ENCODE measurements around the gene PARD3B.

Gene PARD3B

GRCh38 chr2:204986641-204987040 is 441.4 kb downstream of the PARD3B start:
- no peak for DNase-seq (ENCODE audit: extremely low read depth in 1 of 2, low read depth in 1 of 2)

DNA sequence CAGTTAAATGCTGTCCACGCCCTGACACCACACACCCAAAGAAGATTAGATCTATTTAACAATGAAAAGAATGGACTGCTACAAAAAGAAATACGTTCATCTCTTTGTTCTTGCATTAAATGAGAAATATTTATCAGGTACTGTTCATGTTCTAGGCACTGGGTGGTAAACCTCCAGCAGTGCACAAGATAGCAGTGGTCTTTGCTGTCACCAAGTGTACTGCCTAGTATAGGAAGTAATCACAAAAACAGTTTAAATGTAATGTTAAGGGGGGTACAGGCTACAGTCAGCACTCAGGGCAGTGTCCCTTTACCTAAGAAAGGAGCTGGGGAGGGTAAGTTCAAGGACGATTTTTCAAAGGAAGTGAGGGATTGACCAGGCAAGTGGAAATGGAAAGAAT is 443.6 kb downstream of the PARD3B start:
- DNase-seq (ENCODE audit: extremely low read depth in 1 of 2, low read depth in 1 of 2) = no peak

DNA sequence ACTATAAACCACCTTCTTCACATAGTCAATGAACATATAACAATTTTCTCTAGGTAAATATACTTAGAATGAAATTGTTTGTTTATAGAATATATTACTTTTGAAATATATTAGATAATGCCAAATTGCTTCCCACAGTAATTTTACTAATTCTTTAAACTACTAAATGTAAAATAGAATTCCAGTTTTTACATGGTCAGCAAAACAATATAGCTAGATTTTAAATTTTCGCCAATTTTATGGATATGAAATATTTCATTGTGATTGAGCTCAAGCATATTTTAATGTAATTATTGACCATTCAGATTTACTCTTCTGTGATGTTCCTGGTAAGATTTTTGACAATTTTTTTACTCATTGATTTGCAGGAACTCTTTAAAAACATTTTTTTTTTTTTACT is 444.6 kb downstream of the PARD3B start:
- no peak for DNase-seq (ENCODE audit: extremely low read depth in 1 of 2, low read depth in 1 of 2)

GRCh38 chr2:205001300-205001966 is 456.2 kb downstream of the PARD3B start:
- DNase-seq (ENCODE audit: extremely low read depth in 1 of 2, low read depth in 1 of 2) = no peak

DNA sequence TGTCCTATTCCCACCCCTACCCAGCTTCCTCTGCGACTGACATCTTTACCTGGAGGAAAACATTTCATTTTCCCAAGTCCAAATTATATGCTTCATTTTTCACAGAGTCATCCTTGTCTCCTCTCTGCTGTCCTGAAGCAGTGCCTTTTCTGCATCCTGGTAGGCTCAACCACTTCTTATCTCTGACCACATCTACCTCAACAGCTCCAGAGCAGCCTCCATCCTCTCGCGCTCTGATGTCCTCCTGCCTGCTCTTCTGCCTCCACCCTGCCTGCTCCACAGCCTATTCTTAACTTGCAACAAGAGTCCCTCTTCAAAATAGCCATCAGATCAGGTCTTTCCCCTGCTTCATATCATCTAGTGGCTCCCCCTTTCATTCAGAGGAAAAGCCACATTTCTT is 457.1 kb downstream of the PARD3B start:
- DNase-seq (ENCODE audit: extremely low read depth in 1 of 2, low read depth in 1 of 2) = no peak

GRCh38 chr2:205003288-205003687 is 458.0 kb downstream of the PARD3B start:
- no peak for DNase-seq (ENCODE audit: extremely low read depth in 1 of 2, low read depth in 1 of 2)

GRCh38 chr2:205010196-205010595 is 464.9 kb downstream of the PARD3B start:
- DNase-seq (ENCODE audit: extremely low read depth in 1 of 2, low read depth in 1 of 2) = no peak

DNA sequence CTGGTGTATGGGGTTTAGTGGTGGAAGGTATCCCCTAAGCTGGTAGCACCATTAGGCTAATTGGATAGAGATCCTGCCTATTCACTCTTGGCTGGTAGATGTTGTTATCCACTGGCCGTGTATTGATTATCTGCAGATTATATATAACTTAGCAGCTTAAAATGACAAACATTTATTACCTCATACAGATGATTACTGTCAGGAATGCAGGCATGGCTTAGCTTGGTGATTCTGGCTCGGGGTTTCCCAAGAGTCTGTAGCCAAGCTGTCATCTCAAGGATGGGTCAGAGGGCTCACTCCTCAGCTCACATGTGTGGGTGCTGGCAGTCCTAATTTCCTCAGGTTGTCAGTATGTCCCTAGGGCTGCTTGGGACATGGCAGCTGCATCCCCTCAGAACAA is 465.8 kb downstream of the PARD3B start:
- no peak for DNase-seq (ENCODE audit: extremely low read depth in 1 of 2, low read depth in 1 of 2)

GRCh38 chr2:205012961-205013360 is 467.7 kb downstream of the PARD3B start:
- no peak for DNase-seq (ENCODE audit: extremely low read depth in 1 of 2, low read depth in 1 of 2)

DNA sequence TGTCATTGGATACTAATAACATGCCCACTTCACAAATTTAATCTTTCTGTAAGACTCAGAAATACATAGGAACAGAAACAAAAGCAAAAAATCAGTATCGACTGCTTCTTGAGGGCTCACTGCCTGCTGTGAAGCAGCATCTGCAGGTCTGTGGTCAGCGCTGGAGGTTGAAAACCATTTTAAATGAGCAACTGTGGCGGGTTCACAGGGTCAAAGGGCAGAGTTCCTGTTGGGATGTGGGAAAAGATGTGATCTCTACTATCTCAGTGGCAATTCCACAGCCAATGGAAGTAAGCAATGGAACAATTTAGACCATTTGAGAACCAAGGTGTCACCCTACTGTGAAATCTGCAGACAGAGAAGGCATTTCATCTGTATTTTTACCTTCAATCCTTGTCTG is 468.3 kb downstream of the PARD3B start:
- DNase-seq (ENCODE audit: extremely low read depth in 1 of 2, low read depth in 1 of 2) = no peak

DNA sequence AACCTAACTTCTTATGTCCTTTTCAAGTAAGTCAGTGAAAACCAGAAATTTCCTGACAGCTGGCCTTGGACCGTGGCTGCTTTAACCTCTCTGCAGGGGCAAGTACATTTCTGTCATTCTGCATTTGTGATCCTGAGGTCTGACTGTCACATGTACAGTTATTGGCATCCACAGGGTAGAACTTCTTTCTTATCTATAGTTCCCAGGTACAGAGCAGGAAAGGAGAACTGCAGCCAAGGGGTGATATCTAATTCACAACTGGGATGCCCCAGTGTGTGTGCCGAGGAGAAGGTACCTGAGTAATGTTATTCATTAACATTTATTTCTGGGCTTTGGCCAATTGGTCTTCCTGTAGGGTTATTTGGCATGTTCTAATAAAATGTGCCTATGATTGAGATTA is 468.9 kb downstream of the PARD3B start:
- DNase-seq (ENCODE audit: extremely low read depth in 1 of 2, low read depth in 1 of 2) = no peak

DNA sequence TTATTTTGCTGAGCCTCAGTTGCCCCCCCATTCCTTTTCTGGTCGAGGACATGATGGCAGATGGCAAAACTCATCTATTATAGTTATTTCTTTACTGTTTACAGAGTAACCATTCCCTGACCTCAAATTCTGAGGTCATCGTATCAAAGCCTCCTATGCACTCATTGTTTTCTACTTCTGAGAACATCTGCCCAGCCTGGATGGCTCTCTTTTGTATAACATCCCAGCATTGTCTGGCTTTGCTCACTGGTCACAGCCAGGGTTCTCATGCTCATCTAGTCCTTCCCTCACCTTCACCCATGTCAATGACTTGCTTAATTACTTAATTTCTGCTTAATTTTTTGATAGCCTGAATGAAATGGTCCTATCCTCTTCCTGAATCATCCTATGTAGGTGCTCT is 472.1 kb downstream of the PARD3B start:
- no peak for DNase-seq (ENCODE audit: extremely low read depth in 1 of 2, low read depth in 1 of 2)

- no peak for DNase-seq (ENCODE audit: extremely low read depth in 1 of 2, low read depth in 1 of 2)
Measured at GRCh38 chr2:205017912-205018311, 472.6 kb downstream of the PARD3B start.

DNA sequence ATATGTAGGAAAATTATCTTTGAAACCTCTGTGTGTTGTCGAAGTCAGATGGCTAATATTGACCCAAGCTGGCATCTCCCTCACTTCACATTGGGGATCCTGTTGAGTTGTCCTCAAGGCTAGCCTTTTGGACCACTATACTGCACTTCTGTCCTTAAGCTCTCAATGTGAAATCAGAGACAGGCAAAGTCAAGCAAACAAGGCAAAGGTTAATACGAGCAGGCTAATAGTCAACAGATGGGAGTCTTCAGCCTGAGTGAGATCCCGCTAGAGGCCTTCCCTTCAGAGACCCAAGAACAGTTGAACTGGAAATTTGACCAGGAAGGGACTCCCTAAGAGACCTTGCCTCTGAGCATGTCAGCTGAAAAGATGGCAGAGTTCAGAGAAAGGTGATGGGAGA is 475.4 kb downstream of the PARD3B start:
- DNase-seq (ENCODE audit: extremely low read depth in 1 of 2, low read depth in 1 of 2) = no peak

DNA sequence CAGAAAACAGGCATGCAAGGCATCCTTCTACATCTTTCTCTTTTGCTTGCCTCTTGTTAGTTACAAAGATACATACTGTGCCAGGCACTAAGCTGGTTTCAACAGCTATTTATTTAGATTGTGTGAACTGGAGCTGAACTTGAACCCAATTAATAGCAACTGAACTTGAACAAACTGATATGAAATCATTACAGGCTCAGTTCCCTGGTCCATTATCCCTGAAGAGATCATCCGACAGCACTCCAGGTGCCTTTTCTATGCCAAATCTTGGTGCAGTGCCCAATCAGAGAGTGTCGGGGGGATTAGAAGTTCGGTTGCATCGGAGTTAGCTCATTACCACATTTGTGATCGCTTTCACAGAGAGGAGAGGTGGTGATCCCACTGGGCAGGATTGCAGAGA is 477.6 kb downstream of the PARD3B start:
- DNase-seq (ENCODE audit: extremely low read depth in 1 of 2, low read depth in 1 of 2) = no peak

DNA sequence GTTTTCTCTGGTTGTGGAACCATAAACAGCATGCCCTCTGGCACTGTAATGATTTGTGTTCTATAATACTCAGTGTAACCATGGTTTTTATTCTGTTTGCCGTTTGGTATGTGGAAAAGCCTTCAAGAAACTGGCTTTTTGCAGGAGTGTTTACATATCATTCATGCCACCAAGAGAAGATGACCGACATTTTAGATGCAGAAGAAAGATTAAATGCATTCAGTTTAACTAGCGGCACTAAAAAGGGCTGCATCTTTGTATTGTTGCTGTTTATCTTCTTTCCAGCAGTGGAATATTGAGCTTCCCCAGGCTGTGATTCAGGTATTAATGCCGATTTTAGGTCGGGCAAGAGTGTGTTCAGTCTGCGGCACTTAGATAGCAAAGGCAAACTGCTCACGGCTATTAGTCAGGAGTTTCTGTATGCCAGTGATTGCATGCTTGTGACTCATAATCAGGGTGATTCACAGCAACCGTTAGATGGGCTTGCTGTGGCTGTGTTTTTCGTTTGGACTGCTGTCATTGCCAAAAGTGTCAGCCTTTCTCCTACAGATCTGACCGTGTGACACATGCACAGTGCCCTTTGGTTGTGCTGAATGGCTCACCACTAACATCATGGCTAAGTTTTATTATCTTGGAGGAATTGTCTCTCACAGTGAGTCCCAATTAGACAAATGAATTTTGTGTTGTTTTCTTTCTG is 479.7 kb downstream of the PARD3B start:
- DNase-seq (ENCODE audit: extremely low read depth in 1 of 2, low read depth in 1 of 2) = peak in 1 of 2 donors; percentile 37

DNA sequence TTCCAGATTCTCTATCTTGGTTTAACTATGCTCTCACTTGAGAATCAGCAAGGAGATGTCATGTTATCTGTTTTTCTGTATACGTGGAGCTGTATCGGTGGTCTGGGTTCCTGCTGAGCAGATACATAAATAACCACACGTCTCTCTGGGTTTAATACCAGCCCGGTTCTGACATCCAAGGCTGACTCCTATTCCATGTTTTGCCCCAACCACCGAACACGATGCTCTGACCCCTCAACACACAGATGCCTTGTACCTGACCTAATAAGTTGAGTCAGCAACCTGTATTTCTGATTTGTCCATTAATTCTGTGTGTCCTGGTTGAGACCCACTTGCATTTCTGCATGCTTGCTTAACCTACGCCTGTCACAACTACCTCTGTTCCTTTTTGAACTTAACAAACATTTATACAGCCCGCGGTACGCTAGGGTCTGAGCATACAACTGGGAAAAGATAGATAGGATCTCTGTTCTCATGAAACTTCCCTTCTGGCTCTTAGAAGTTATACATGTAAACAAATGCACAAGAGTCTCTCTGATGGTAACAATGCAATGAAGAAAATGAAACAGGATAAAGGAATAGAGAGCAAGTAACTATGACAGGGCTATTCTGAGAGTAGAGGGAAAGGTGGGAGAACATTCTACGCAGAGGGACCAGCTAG is 480.4 kb downstream of the PARD3B start:
- DNase-seq (ENCODE audit: extremely low read depth in 1 of 2, low read depth in 1 of 2) = no peak

DNA sequence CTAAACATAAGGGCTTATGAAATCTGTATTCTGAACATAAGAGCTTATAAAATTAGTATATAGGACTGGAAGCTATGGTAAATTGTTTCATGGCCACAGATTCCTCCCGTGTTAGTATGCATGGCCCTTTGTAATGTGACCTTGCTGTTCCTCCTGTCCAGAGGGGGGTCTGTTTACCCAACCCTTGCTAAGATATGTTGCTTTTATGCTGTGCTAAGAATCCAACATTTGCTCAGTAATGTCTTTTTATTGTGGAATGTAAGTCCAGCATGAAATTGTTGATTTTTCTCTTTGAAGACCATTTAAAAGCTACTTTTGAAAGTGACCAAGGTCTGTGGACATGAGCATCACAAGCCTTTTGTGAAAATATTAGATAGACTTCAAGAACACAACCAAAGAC is 485.4 kb downstream of the PARD3B start:
- DNase-seq (ENCODE audit: extremely low read depth in 1 of 2, low read depth in 1 of 2) = no peak

DNA sequence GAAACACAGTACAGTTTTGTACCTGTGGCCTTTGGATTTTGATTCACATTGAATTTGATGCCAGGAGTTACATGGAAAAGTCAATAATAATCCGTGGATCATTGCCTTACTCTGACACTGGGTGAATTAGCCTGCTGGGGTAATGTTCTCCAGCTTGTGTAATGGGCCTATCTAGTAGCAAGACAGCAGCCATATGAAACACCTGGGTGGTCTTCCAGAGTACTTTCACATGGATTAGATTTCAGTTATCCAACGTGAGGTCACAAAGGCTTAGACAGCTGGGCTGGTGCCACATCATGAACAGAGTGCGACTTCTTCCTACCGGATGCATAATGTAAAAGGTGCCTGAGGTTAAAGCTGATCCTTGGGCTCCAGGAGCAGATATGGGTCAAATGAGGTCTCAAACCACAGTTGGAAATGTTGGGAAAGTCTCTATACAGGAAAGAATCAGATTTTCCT is 486.8 kb downstream of the PARD3B start:
- no peak for DNase-seq (ENCODE audit: extremely low read depth in 1 of 2, low read depth in 1 of 2)

DNA sequence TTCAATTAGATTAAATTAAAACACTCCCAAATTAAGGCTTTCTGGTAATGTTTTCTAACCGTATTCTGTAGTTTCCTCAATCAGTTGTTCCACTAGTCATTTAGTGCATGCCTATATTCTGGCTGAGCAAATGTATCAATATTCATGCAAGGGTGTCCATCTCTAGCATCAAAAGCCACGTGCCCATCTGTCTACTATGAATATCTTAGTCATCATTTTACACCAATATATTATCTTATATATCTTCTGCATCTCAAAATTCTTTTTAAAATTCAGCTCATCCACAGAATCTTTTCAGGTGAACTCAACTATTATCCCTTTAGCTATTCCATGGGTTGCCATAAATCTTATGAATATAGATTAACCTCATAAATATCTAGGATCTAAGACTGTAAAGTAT is 488.2 kb downstream of the PARD3B start:
- no peak for DNase-seq (ENCODE audit: extremely low read depth in 1 of 2, low read depth in 1 of 2)

- DNase-seq (ENCODE audit: extremely low read depth in 1 of 2, low read depth in 1 of 2) = no peak
Measured at GRCh38 chr2:205034034-205034433, 488.8 kb downstream of the PARD3B start.

GRCh38 chr2:205040323-205040722 is 495.0 kb downstream of the PARD3B start:
- DNase-seq (ENCODE audit: extremely low read depth in 1 of 2, low read depth in 1 of 2) = no peak
